Naive thymus-derived CD4-positive, alpha-beta T cell (primary cell): Measurements from ENCODE around the gene JUN. TPM values are rescaled to one million over a fixed set of nuclear protein-coding genes. Genes with fewer than 3 reads are reported as not detected.

Experiments
- ATAC-seq: fragments of 150-1000 bp; cut with Tn5 transposase; 2 replicates; pipeline ENCODE4 v1.10.0; 2021; ENCODE audit warnings: mild to moderate bottlenecking, moderate library complexity
- CTCF ChIA-PET: fragments of 350-600 bp; sonication (Branson Sonifier 250); formaldehyde crosslinking; loops from one replicate; lab custom pipeline; 2021; ENCODE audit warnings: antibody characterized with exemption; lab: Charles Lee
- POLR2A ChIA-PET: fragments of 350-600 bp; sonication (Branson Sonifier 250); formaldehyde crosslinking; loops from one replicate; lab custom pipeline; 2021; ENCODE audit warnings: antibody characterized with exemption, inconsistent platforms; lab: Charles Lee
- DNase-seq, 9 donors: peaks; one replicate each; pipeline versions ENCODE4 v3.0.0 to v3.0.0-alpha.2; 2020 to 2022; ENCODE audit warnings: mixed read lengths in 1 of 9
- H3K27ac ChIP-seq: one replicate; pipeline ENCODE4 v1.7.0; 2013; ENCODE audit warnings: mild to moderate bottlenecking, low read depth, low read length, moderate library complexity
- H3K27me3 ChIP-seq, 2 donors: one replicate each; pipeline ENCODE4 v1.7.0; 2013; ENCODE audit warnings: low read length in 2 of 2, mild to moderate bottlenecking in 2 of 2, moderate library complexity in 2 of 2; ENCODE audit not compliant: control insufficient read depth in 2 of 2, insufficient read depth in 2 of 2
- H3K36me3 ChIP-seq, 3 experiments: 1 replicate in 2 of 3; 2 replicates in 1 of 3; pipeline ENCODE4 v1.7.0; 2013; ENCODE audit warnings: low read length in 3 of 3, mild to moderate bottlenecking in 3 of 3, moderate library complexity in 1 of 3; ENCODE audit not compliant: insufficient read depth in 3 of 3, control insufficient read depth in 2 of 3
- H3K4me1 ChIP-seq, 2 donors: one replicate each; pipeline ENCODE4 v1.7.0; 2013; ENCODE audit warnings: low read length in 2 of 2, mild to moderate bottlenecking in 2 of 2, moderate library complexity in 1 of 2; ENCODE audit not compliant: control insufficient read depth in 2 of 2, insufficient read depth in 2 of 2
- H3K4me3 ChIP-seq: 2 replicates; pipeline ENCODE4 v1.7.0; 2013; ENCODE audit warnings: mild to moderate bottlenecking, low read length
- H3K9me3 ChIP-seq, 3 experiments: 1 replicate in 2 of 3; 2 replicates in 1 of 3; pipeline ENCODE4 v1.7.0; 2013; ENCODE audit warnings: low read length in 3 of 3; ENCODE audit not compliant: control insufficient read depth in 2 of 3
- H3K27ac Mint-ChIP-seq, 9 donors: one replicate each; pipeline ENCODE4 v1.8.0; 2020 to 2022; ENCODE audit warnings: mixed read lengths in 9 of 9, mild to moderate bottlenecking in 8 of 9, moderate library complexity in 5 of 9, inconsistent platforms in 2 of 9
- H3K27me3 Mint-ChIP-seq, 5 donors: one replicate each; pipeline ENCODE4 v1.8.0; 2021 to 2022; ENCODE audit warnings: mixed read lengths in 5 of 5, mild to moderate bottlenecking in 1 of 5
- H3K36me3 Mint-ChIP-seq, 5 donors: one replicate each; pipeline ENCODE4 v1.8.0; 2020 to 2022; ENCODE audit warnings: mixed read lengths in 5 of 5, mild to moderate bottlenecking in 3 of 5, inconsistent platforms in 1 of 5
- H3K4me1 Mint-ChIP-seq, 7 donors: one replicate each; pipeline ENCODE4 v1.8.0; 2020 to 2022; ENCODE audit warnings: mixed read lengths in 7 of 7, mild to moderate bottlenecking in 3 of 7, inconsistent platforms in 1 of 7
- H3K4me3 Mint-ChIP-seq, 10 donors: one replicate each; pipeline ENCODE4 v1.8.0; 2020 to 2022; ENCODE audit warnings: mild to moderate bottlenecking in 10 of 10, mixed read lengths in 10 of 10, moderate library complexity in 6 of 10, inconsistent platforms in 2 of 10
- H3K9me3 Mint-ChIP-seq, 11 donors: one replicate each; pipeline ENCODE4 v1.8.0; 2020 to 2022; ENCODE audit warnings: mixed read lengths in 11 of 11, mild to moderate bottlenecking in 4 of 11, inconsistent platforms in 1 of 11, moderate library complexity in 1 of 11
- intact Hi-C, 2 donors: fragments of 100-400 bp; cut with micrococcal nuclease; formaldehyde crosslinking; loops; one replicate each; pipeline ENCODE4 v1.15.1; 2023
- polyA plus RNA-seq, 2 donors: library from polyadenylated mRNA; unstranded; fragments of 300-500 nt; fragmentation: Illumina TruSeq; gene quantifications; one replicate each; pipeline ENCODE4 v1.2.3, GENCODE V29; 2021
- total RNA-seq, 6 experiments: library from RNA in 5 of 6; stranded (reverse) in 5 of 6; gene quantifications; 1 replicate in 5 of 6; 2 replicates in 1 of 6; pipeline ENCODE4 v1.2.3 and lab custom pipeline; 2021 to 2026

Gene JUN
- total and polyA plus RNA-seq, 7 experiments from 2014 or later: 17.9 to 1,362 (median 30.1) TPM

DNA sequence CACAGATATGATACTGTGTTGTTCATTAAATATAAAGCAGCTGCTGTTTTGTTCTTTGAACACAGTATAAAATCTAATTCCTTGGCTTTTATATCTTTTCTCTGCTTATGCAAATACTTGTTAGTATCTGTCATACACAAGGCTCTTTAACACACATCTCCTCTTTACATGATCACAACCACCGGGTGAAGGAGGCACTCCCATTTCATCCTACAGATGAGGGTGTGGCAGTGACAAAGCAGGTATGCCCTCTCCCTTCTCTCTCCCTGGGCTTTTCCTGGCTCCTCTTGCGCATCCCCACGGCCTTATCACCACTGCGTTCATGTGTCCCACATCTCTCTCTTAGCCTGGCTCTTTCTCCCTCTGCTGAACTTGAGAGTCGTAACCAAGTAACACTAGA is 38.2 kb downstream of the JUN start:
- no peak overlapping the region for H3K27ac ChIP-seq
- H3K9me3 Mint-ChIP-seq: peaks cover 0 to 2% (median 0%) of the 10 kb centered on the region in 11 donors
- ChIA-PET CTCF (interaction anchor here (1.4 kb wide), 1 partner anchor 953 kb away, joined by 3 read pairs; no protein-coding TSS in a partner anchor), POLR2A (no interaction called here)
- H3K4me3 ChIP-seq: no peak overlapping the region
- H3K27me3 ChIP-seq: peaks cover 0 to 4% of the 10 kb centered on the region in 2 donors
- DNase-seq (no peak), ATAC-seq (no peak)
- no peak overlapping the region for H3K4me3 Mint-ChIP-seq
- no peaks in the 10 kb centered on the region for H3K36me3 ChIP-seq
- peaks cover 0 to 15% (median 3%) of the 10 kb centered on the region in 5 donors for H3K27me3 Mint-ChIP-seq
- intact Hi-C loops: loop anchor here in 1 of 2 donors (10.0 kb wide), 1 partner anchor 1199 kb away; no protein-coding TSS in a partner anchor
- H3K4me1 ChIP-seq: no peaks in the 10 kb centered on the region
- peaks cover 0 to 3% (median 0%) of the 10 kb centered on the region in 5 donors for H3K36me3 Mint-ChIP-seq
- peaks cover 0 to 10% (median 0%) of the 10 kb centered on the region in 7 donors for H3K4me1 Mint-ChIP-seq
- H3K27ac Mint-ChIP-seq: no peak overlapping the region
- H3K9me3 ChIP-seq: no peaks in the 10 kb centered on the region

DNA sequence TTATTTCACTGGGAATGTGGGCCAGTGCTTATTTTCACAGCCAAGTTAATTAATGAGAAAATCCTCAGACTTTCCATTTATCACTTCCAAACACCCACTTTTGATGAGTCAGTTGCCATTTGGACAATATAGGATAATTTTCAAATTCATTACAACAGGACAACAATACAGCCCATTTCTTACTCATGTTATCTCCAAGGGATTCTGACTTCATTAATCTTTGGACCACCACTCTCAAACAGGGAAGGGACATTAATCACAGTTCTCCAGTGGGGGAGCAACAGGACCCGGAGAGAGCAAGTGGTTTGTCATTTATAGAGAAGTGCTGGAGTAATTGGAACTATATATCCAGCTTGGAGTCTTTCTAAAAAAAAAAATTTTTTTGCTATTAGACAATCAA is 38.7 kb downstream of the JUN start:
- Mint-ChIP-seq H3K27me3 (peaks cover 0 to 15% (median 3%) of the 10 kb centered on the region in 5 donors), H3K4me3 (no peak overlapping the region), H3K4me1 (peaks cover 0 to 8% (median 0%) of the 10 kb centered on the region in 7 donors), H3K9me3 (peaks cover 0 to 2% (median 0%) of the 10 kb centered on the region in 11 donors), H3K36me3 (peaks cover 0 to 3% (median 0%) of the 10 kb centered on the region in 5 donors), H3K27ac (no peak overlapping the region)
- POLR2A ChIA-PET: no interaction called here
- H3K27me3 ChIP-seq: peaks cover 0 to 4% of the 10 kb centered on the region in 2 donors
- H3K27ac ChIP-seq: no peak overlapping the region
- intact Hi-C loops: loop anchor here in 1 of 2 donors (10.0 kb wide), 1 partner anchor 1200 kb away; no protein-coding TSS in a partner anchor
- no peaks in the 10 kb centered on the region for H3K9me3 ChIP-seq
- DNase-seq: no peak
- CTCF ChIA-PET: interaction anchor here (1.4 kb wide), 1 partner anchor 954 kb away, joined by 3 read pairs; no protein-coding TSS in a partner anchor
- ATAC-seq: no peak
- no peaks in the 10 kb centered on the region for H3K4me1 ChIP-seq
- no peaks in the 10 kb centered on the region for H3K36me3 ChIP-seq
- H3K4me3 ChIP-seq: no peak overlapping the region

DNA sequence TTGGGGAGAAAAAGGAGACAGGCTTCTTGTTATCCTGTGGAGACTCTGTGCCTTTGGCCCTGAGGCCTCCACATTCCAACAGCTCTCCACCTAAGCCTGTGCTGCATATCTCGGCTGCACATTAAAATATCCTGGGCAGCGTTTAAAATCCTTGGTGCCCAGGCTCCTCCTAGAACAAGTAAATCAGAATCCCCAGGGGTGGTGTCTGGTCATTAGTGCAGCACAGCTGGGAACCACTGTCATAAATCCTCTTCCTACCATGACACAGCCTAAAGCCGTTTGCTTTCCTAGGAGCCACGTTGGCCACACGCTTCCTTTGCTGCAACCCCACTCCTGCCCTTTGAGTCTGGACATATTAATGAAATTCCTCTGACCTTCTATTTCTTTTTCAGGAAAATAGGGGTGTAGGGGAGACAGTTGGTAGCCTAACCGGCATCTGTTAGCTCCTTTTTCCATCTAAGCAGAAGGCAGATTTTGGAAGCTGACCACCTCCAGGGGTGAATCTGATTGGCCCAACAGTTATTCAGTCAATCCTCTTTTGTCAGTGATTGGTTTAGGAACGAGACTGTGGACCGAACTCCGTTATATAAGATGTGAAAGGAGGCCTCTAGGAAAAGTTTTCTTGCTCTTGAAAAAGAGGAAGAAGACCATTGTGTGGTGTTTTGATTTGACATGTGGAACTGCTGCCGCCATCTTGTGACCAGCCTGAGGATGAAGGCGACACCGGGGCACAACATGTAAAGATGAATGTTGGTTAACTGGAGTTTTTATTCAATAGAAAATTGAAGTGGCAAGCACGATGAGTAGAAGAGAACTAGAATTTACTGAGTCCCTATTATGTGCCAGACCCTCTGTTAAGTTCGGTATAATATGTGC is 41.9 kb downstream of the JUN start:
- Histone ChIP-seq H3K4me3 (no peak overlapping the region), H3K27ac (no peak overlapping the region), H3K4me1 (no peaks in the 10 kb centered on the region), H3K9me3 (no peaks in the 10 kb centered on the region), H3K27me3 (peaks cover 0 to 4% of the 10 kb centered on the region in 2 donors), H3K36me3 (no peaks in the 10 kb centered on the region)
- DNase-seq (no peak), ATAC-seq (no peak)
- Mint-ChIP-seq H3K9me3 (peaks cover 0 to 2% (median 0%) of the 10 kb centered on the region in 11 donors), H3K27me3 (peaks cover 0 to 15% (median 3%) of the 10 kb centered on the region in 5 donors), H3K36me3 (peaks cover 0 to 3% (median 0%) of the 10 kb centered on the region in 5 donors), H3K27ac (peak overlapping the region in 1 of 9 donors; percentile 19), H3K4me3 (no peak overlapping the region), H3K4me1 (peaks cover 0 to 8% (median 0%) of the 10 kb centered on the region in 7 donors)
- intact Hi-C loops: loop anchor here (2.0 to 10.0 kb wide), 3 partner anchors 39 to 1203 kb away; partner anchors contain the start of gene FGGY (in 1 of the 2)
- ChIA-PET CTCF (interaction anchor here (0.6 to 7.6 kb wide), 8 partner anchors 20 to 1206 kb away, joined by 3 to 72 read pairs (median 4); no protein-coding TSS in a partner anchor), POLR2A (interaction anchor here (0.6 kb wide), 1 partner anchor 685 kb away, joined by 3 read pairs; no protein-coding TSS in a partner anchor)

DNA sequence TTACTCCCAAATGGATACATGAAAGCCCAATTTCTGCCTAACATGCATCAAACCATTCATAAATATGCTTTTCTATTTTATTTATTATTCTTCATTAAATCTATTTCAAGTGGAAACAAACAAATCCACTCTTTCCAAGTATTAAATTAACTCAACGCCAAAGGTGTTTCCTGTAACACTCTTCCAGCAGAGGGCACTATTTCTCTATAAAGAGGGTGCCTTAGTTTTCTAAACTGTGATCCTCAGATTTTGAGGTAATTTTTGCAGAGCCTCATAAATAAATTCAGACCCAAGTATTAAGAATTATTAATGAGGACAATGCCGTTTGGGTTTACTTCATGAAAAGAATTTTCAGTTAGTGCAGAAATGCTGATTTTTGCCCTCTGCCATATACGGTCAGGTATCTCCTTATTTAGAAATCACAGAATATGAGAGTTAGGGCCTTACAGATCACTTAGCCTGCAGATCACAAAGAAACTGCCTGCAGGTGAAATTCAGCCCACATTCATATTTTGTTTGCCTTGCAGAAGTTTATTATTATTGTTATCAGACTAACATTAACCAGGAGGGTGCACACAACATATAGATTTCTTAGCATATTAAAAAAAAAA is 43.9 kb downstream of the JUN start:
- Mint-ChIP-seq H3K27ac (no peak overlapping the region), H3K4me1 (peaks cover 0 to 14% (median 0%) of the 10 kb centered on the region in 7 donors), H3K4me3 (no peak overlapping the region), H3K36me3 (peaks cover 0 to 3% (median 0%) of the 10 kb centered on the region in 5 donors), H3K27me3 (peaks cover 0 to 5% (median 3%) of the 10 kb centered on the region in 5 donors), H3K9me3 (peaks cover 0 to 2% (median 0%) of the 10 kb centered on the region in 11 donors)
- no peak overlapping the region for H3K4me3 ChIP-seq
- ATAC-seq (peak; percentile 70), DNase-seq (peak in 7 of 9 donors; percentile 36 to 68 (median 62))
- no peaks in the 10 kb centered on the region for H3K27me3 ChIP-seq
- intact Hi-C loops: loop anchor here (1.0 to 10.0 kb wide), 10 partner anchors 29 to 1908 kb away; partner anchors contain the start of gene FGGY (in 1 of the 2)
- no peaks in the 10 kb centered on the region for H3K9me3 ChIP-seq
- H3K4me1 ChIP-seq: no peaks in the 10 kb centered on the region
- no peaks in the 10 kb centered on the region for H3K36me3 ChIP-seq
- H3K27ac ChIP-seq: no peak overlapping the region
- ChIA-PET CTCF (interaction anchor here (1.1 to 7.6 kb wide), 6 partner anchors 14 to 1021 kb away, joined by 3 to 72 read pairs (median 5); no protein-coding TSS in a partner anchor), POLR2A (no interaction called here)

GRCh38 chr1:58738876-58739275 is 45.0 kb downstream of the JUN start:
- H3K4me1 ChIP-seq: no peaks in the 10 kb centered on the region
- DNase-seq (no peak), ATAC-seq (no peak)
- intact Hi-C loops: loop anchor here in 1 of 2 donors (5.0 kb wide), 1 partner anchor 1907 kb away; no protein-coding TSS in a partner anchor
- no peak overlapping the region for H3K27ac ChIP-seq
- peaks cover 0 to 2% (median 1%) of the 10 kb centered on the region in 5 donors for H3K27me3 Mint-ChIP-seq
- no peaks in the 10 kb centered on the region for H3K27me3 ChIP-seq
- H3K9me3 Mint-ChIP-seq: no peaks in the 10 kb centered on the region
- H3K36me3 ChIP-seq: no peaks in the 10 kb centered on the region
- H3K9me3 ChIP-seq: no peaks in the 10 kb centered on the region
- no peak overlapping the region for H3K4me3 Mint-ChIP-seq
- peaks cover 0 to 2% (median 0%) of the 10 kb centered on the region in 5 donors for H3K36me3 Mint-ChIP-seq
- peaks cover 0 to 14% (median 0%) of the 10 kb centered on the region in 7 donors for H3K4me1 Mint-ChIP-seq
- POLR2A ChIA-PET: no interaction called here
- CTCF ChIA-PET: interaction anchor here (0.6 to 7.6 kb wide), 9 partner anchors 15 to 1022 kb away, joined by 3 to 72 read pairs (median 4); no protein-coding TSS in a partner anchor
- H3K27ac Mint-ChIP-seq: no peak overlapping the region
- no peak overlapping the region for H3K4me3 ChIP-seq

DNA sequence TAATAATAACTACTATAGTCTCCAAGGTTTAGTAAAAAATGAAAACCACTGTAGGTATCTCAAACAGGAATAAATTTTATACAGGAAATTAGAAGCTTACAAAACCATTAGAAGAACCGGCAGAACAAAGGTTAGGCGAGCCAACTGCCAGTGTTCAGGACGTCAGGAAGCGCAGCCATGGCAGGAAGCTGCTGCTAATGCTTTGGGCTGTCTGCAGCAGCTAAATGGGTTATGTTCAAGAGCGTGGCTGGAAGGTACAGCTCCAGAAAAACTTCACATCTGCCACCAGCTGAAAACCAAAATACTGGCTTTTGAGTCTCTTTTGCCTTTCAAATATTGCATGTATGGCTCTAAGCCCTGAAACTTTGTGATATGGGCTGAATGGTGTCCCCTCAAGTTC is 48.3 kb downstream of the JUN start:
- intact Hi-C loops: loop anchor here in 1 of 2 donors (5.0 kb wide), 1 partner anchor 1903 kb away; no protein-coding TSS in a partner anchor
- no peaks in the 10 kb centered on the region for H3K36me3 Mint-ChIP-seq

More for the DNA sequence above, 48.3 kb downstream of the JUN start:
- H3K9me3 Mint-ChIP-seq: no peaks in the 10 kb centered on the region
- H3K36me3 ChIP-seq: no peaks in the 10 kb centered on the region
- no peak overlapping the region for H3K4me3 Mint-ChIP-seq
- H3K9me3 ChIP-seq: no peaks in the 10 kb centered on the region
- ChIA-PET POLR2A (no interaction called here), CTCF (interaction anchor here (1.2 kb wide), 1 partner anchor 964 kb away, joined by 8 read pairs; no protein-coding TSS in a partner anchor)
- H3K4me3 ChIP-seq: no peak overlapping the region
- H3K27ac Mint-ChIP-seq: no peak overlapping the region
- H3K27me3 ChIP-seq: no peaks in the 10 kb centered on the region
- no peaks in the 10 kb centered on the region for H3K4me1 ChIP-seq
- H3K27me3 Mint-ChIP-seq: no peaks in the 10 kb centered on the region
- ATAC-seq: no peak
- peaks cover 0 to 14% (median 0%) of the 10 kb centered on the region in 7 donors for H3K4me1 Mint-ChIP-seq
- DNase-seq: no peak
- H3K27ac ChIP-seq: no peak overlapping the region
